MM.1S (cell line): Measurements from ENCODE around the gene OLFML2B.

ENCODE experiments used
- CTCF ChIP-seq: fragments of 300-600 bp; sonication (generic); IDR thresholded peaks from 2 replicates; pipeline ENCODE4 v1.5.1; 2016; ENCODE audit warnings: antibody characterized with exemption, low read length, mixed read lengths
- EZH2 ChIP-seq: fragments of 300-600 bp; sonication (generic); optimal IDR thresholded peaks from 2 replicates; pipeline ENCODE3; 2017; ENCODE audit warnings: low read depth, mild to moderate bottlenecking, antibody characterized with exemption, low read length, mixed read lengths

GRCh38 chr1:162026881-162027280, 3.2 kb upstream of the OLFML2B start:
- TF ChIP-seq EZH2: no peak
- TF ChIP-seq CTCF: no peak
